ENCODE results near the gene CDH13.
"Not testable (repeated sequence)": the region's sequence is repeated elsewhere in the genome, so short reads cannot be mapped to it uniquely, and the experiment has no call there.

Gene CDH13

GRCh38 chr16:82899731-82900450 is 273.1 kb downstream of the CDH13 start:
- DNase-seq: no peak

DNA sequence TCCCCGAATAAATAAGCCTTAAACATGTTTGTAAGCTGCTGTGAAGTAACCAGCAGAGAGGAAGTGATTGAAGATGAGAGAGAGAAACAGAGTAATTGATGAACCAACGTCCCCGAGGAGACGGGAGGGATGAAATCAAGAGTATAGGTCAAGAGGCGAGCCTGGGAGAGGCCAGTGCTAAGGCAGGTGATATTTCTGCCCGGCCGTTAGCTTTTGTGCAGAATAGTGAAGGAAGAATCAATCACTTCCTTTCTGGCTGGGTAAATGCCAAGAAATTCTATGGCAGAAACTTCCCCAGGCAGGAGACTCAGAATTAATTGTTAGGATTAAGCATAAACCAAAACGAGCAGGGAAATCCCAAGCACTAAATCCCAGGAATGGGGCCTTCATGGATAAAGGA is 273.8 kb downstream of the CDH13 start:
- no peak for DNase-seq

DNA sequence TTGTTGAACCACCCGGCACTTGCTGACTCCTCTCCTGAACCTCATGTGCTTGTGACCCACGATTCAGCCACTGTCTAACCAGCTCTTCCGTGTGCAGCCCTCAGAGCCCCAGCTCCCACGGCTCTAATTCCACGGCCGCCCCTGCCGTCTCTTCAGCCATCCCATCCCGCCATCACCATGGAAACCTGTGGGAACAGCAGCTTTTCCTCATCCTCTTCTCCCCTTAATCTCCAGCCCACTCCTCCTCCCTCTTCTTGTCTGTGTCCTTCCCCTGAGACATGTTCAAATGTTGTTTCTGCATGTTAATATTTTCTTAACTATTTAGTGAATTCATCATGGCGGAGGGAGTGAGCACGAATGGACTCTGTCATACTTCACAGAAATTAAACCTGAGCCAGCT is 285.2 kb downstream of the CDH13 start:
- DNase-seq: no peak

- no peak for DNase-seq
Measured at GRCh38 chr16:82915139-82915824, 288.5 kb downstream of the CDH13 start.

GRCh38 chr16:82917886-82918595 is 291.3 kb downstream of the CDH13 start:
- DNase-seq: no peak

DNA sequence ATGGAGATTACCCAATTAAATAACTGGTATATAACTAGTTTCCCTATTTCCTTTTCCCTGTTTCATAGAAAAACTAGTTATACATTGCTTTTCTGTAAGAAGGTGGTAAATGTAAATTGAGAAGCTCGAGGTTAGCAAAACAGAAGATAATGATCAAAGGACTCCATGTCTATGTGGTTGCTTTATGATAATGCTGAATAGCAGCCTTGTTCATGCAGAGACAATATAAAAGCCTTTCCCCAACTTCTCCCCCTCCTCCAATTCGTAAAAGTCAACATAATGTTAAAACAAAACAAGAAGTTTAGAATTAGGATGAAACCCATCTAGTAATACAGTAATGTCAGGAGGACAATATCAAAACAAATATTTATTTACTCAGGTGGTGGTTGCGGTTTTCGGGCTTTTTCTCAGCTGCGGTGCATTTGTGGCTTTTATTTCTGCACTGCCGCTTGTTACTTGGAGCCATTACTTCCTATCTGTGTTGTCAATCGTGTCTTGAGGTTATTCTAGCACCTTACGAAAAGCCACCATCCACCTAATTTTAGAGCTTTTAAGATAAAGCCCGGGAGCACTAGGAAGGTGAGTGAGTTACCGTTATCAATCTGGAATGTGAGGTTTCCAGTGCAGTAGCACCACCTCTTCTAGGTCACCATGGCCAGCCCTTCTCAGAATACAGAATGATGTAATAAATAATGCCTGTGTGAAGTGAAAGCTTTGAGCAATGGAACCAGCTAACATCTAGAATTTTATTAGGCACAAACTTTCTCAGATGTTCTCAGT is 297.5 kb downstream of the CDH13 start:
- DNase-seq: no peak

DNA sequence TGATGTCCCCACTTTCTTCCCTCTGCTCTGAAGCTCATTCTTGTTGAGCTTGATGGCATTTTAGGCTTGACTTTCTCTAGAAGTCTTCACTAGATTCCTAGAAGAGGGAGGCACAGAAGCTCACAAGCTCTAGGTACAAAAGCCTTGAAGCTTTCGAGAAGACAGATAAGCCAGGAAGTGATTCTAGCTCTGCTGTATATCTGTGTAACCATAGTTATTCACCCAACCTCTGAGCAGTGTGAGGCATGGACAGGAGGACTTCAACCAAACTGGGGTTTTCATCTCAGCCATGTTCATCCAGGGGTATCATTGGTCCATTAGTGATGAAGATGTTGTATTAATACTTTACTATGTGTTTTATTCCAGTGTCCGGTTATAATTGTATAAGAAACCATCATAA is 299.7 kb downstream of the CDH13 start:
- DNase-seq: no peak

- not testable (repeated sequence) for DNase-seq
Measured at GRCh38 chr16:82933933-82934332, 307.2 kb downstream of the CDH13 start.

DNA sequence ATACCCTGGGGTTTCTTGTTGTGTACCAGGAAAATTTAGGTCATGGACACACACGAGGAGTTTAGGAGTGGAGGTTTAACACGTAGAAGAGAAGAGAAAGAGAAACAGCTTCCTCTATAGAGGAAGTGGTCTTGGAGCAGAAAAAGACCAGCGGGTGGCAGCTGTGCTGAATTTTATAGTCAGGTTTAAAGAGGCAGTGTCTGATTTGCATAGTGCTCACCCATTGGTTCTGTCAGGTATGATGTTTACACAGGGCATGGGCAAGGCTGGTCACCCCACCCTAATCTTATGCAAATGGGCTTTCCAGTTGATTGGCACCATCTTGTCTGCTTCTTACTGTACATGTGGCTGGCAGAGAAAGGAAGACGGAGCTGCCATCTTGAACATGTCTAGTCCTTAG is 309.0 kb downstream of the CDH13 start:
- DNase-seq: no peak

DNA sequence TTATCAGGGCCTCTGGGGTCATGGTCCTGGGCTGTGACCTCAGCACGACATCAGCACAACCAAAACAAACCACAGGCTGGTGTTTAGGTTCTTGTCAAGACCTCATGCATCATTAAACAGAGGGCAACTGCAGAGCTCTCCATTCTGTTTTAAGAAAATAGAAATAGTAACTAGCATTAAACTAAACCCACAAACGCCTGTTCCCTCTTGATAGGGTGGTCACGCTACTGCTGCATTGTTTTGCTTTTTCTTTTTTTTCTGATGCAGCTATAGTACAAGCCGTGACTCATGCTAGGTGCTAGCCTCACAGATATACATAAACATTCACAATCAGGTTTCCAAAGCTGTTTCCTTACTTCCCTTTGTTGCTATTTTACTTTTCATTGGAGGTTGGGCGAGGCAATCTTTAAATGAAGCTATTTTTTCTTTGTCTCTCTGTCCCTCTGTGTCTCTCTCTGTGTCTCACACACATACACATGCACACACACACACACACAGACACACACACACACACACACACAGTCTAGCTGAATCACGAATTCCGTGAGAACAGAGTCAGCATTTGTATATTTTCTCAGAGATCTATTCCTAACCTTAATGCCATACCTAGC is 310.3 kb downstream of the CDH13 start:
- no peak for DNase-seq

DNA sequence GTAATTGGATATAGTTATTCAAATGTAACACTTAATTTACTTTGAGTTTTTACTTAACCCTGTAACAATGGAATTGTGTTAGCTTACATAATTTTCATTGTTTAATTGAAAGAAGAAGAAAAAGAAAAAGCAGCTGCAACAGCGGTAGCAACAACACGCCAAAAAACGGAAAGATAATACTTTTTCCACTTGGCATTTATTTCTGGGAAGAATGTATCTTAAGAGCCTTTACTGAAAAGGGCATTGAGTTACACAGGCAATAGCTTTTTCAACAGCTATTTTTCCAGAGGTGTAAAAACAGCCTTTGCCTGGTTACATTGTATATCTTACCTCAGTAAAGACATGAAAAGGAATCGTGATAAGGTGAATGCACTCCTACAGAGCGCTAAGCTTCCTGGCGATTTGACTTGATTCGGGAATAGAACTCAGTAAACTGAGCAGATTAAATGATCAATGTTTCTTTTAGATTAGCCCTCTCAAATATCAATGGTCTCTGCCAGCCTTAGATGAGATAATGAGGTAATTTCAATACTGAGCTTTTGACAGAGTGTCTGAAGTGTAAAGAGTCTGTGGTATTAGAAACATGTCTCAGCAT is 311.3 kb downstream of the CDH13 start:
- no peak for DNase-seq

- DNase-seq: no peak
Measured at GRCh38 chr16:82943371-82943770, 316.6 kb downstream of the CDH13 start.

DNA sequence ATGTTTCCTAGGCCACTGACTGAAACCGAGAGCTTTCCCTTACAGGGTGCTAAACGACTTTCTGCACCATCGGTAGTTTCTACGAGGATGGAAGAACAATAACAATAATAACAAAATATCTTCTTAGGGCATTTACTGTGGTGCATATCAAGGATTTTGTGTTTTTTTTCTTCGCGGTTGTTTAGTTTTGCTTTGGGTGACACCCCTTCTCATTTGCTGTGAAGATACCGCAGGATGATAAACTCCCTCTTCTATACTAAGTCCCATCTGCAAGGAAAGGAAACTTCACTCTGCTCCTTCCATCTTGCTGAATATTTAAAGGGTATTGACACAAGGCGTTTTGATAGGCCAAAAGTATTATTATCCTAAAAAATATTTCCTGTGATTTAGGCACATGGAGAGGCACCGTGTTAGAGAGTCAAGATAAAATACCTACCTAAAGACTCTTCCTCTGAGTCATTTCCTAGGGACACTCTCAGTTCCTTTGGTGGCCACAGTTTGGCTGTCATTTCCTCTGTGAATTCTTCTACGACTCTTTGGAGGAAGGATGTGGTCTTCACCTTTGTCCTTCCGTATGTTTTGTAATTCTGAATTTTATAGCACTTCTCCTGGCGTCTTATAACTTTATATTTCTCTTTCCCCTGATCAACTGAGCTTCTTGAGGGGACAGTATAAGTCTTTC is 318.8 kb downstream of the CDH13 start:
- DNase-seq: no peak

- DNase-seq: no peak
Measured at GRCh38 chr16:82947698-82948097, 320.9 kb downstream of the CDH13 start.

GRCh38 chr16:82949016-82949415 is 322.2 kb downstream of the CDH13 start:
- no peak for DNase-seq

DNA sequence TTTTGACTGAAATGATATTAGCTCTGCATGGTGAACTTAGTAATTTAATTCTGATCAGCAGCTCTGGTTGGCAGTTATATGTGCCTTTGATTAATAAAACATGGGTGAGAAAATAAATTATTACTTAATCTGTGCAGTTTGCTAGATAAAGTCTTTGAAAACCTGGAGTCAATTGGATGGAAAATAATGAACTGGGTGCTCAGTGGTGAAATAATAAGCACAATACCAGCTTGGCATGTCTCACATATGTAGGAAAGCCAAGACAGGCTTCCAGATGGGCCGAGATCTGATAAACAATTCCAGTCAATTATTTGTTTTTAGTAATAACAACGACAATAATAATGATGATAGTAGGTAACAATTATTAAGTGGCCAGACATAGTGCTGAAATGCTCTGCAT is 326.7 kb downstream of the CDH13 start:
- DNase-seq: no peak

- no peak for DNase-seq
Measured at GRCh38 chr16:82954224-82954929, 327.6 kb downstream of the CDH13 start.

GRCh38 chr16:82955741-82956348 is 329.1 kb downstream of the CDH13 start:
- no peak for DNase-seq

GRCh38 chr16:82957212-82957611 is 330.4 kb downstream of the CDH13 start:
- DNase-seq: no peak

- DNase-seq: no peak
Measured at GRCh38 chr16:82960918-82961317, 334.1 kb downstream of the CDH13 start.

GRCh38 chr16:82963653-82964052 is 336.9 kb downstream of the CDH13 start:
- no peak for DNase-seq

Measured in T1000 (cell line).